HepG2 (cell line): ENCODE results near the gene SLC38A3. TPM values are rescaled to one million over a fixed set of nuclear protein-coding genes. Genes with fewer than 3 reads are reported as not detected.
A peak's percentile ranks its signal among the peaks of the same experiment; 100 is the strongest.

Source experiments
- ARHGAP35 ChIP-seq: sonication (generic); formaldehyde crosslinking; IDR thresholded peaks from 2 replicates; pipeline ENCODE4 v1.9.0; 2022; ENCODE audit warnings: mild to moderate bottlenecking, inconsistent platforms, moderate library complexity, missing genetic modification reagents, borderline replicate concordance
- ASH2L ChIP-seq: fragments of 300-600, 200-600 bp; sonication (generic); IDR thresholded peaks from 2 replicates; pipeline ENCODE4 v1.7.0; 2017; ENCODE audit warnings: low read depth, mild to moderate bottlenecking, moderate library complexity, mixed read lengths, low read length; ENCODE audit not compliant: insufficient read length
- GPN1 ChIP-seq: sonication (generic); formaldehyde crosslinking; IDR thresholded peaks from 2 replicates; pipeline ENCODE4 v1.5.1; 2020; ENCODE audit warnings: missing genetic modification reagents, borderline replicate concordance
- HDAC1 ChIP-seq: sonication (generic); formaldehyde crosslinking; IDR thresholded peaks from 2 replicates; pipeline ENCODE4 v1.5.1; 2020; ENCODE audit warnings: mild to moderate bottlenecking, missing genetic modification reagents
- HNRNPH1 ChIP-seq: fragments of 200-400 bp; formaldehyde crosslinking; optimal IDR thresholded peaks from 2 replicates; pipeline ENCODE3; 2017; ENCODE audit warnings: mild to moderate bottlenecking, low read depth, low read length
- NFATC3 ChIP-seq: sonication (generic); formaldehyde crosslinking; IDR thresholded peaks from 2 replicates; pipeline ENCODE4 v1.5.1; 2020; ENCODE audit warnings: mild to moderate bottlenecking, missing genetic modification reagents
- NFRKB ChIP-seq: fragments of 450-650 bp; IDR thresholded peaks from 2 replicates; pipeline ENCODE4 v1.6.1; 2017
- PAWR ChIP-seq: sonication (generic); formaldehyde crosslinking; IDR thresholded peaks from 2 replicates; pipeline ENCODE4 v1.4.0; 2020; ENCODE audit warnings: missing genetic modification reagents, mild to moderate bottlenecking, borderline replicate concordance
- POLR2AphosphoS2 ChIP-seq: IDR thresholded peaks from 2 replicates; pipeline ENCODE4 v1.6.1; 2011; ENCODE audit warnings: low read depth, low read length, improper control_type of control experiment
- SMAD9 ChIP-seq: sonication (generic); formaldehyde crosslinking; IDR thresholded peaks from 2 replicates; pipeline ENCODE4 v1.5.1; 2020; ENCODE audit warnings: mild to moderate bottlenecking, missing genetic modification reagents
- TEAD2 ChIP-seq: sonication (generic); formaldehyde crosslinking; IDR thresholded peaks from 2 replicates; pipeline ENCODE4 v1.9.0; 2021; ENCODE audit warnings: missing genetic modification reagents
- THAP8 ChIP-seq: sonication (generic); formaldehyde crosslinking; IDR thresholded peaks from 2 replicates; pipeline ENCODE4 v1.5.1; 2020; ENCODE audit warnings: missing genetic modification reagents, mild to moderate bottlenecking, borderline replicate concordance
- TRIM24 ChIP-seq: sonication (generic); formaldehyde crosslinking; IDR thresholded peaks from 2 replicates; pipeline ENCODE4 v1.8.0; 2022; ENCODE audit warnings: mild to moderate bottlenecking, missing genetic modification reagents
- XRCC5 ChIP-seq: fragments of 200-400 bp; formaldehyde crosslinking; optimal IDR thresholded peaks from 2 replicates; pipeline ENCODE3; 2017; ENCODE audit warnings: mild to moderate bottlenecking, low read length
- ZMYM2 ChIP-seq: sonication (generic); formaldehyde crosslinking; IDR thresholded peaks from 2 replicates; pipeline ENCODE4 v1.8.0; 2022; ENCODE audit warnings: mild to moderate bottlenecking, missing genetic modification reagents
- ZNF260 ChIP-seq: sonication (generic); formaldehyde crosslinking; IDR thresholded peaks from 2 replicates; pipeline ENCODE4 v1.4.0; 2020; ENCODE audit warnings: missing genetic modification reagents, low read depth, mild to moderate bottlenecking, borderline replicate concordance
- ZNF280B ChIP-seq: sonication (generic); formaldehyde crosslinking; IDR thresholded peaks from 2 replicates; pipeline ENCODE4 v1.5.0; 2020; ENCODE audit warnings: missing genetic modification reagents, mild to moderate bottlenecking, borderline replicate concordance
- ZNF451 ChIP-seq: sonication (generic); formaldehyde crosslinking; IDR thresholded peaks from 2 replicates; pipeline ENCODE4 v1.5.0; 2020; ENCODE audit warnings: mild to moderate bottlenecking, missing genetic modification reagents
- ZNF564 ChIP-seq: sonication (generic); formaldehyde crosslinking; IDR thresholded peaks from 2 replicates; pipeline ENCODE4 v1.8.1; 2023; ENCODE audit warnings: mild to moderate bottlenecking, missing genetic modification reagents
- ZNF75D ChIP-seq: sonication (generic); formaldehyde crosslinking; IDR thresholded peaks from 2 replicates; pipeline ENCODE4 v1.8.1; 2023; ENCODE audit warnings: missing genetic modification reagents, mild to moderate bottlenecking, borderline replicate concordance
- ZSCAN25 ChIP-seq: sonication (generic); formaldehyde crosslinking; IDR thresholded peaks from 2 replicates; pipeline ENCODE4 v1.8.0; 2022; ENCODE audit warnings: mild to moderate bottlenecking, missing genetic modification reagents
- polyA plus RNA-seq, 8 experiments: library from polyadenylated mRNA; depleted of rRNA in 3 of 8; stranded (reverse) in 7 of 8; unstranded in 1 of 8; fragments of >200 nt; fragmentation: Illumina TruSeq in 4 of 8; extraction: Trizol in 4 of 8; gene quantifications; 2 replicates each; pipeline versions ENCODE4 v1.2.1 to v1.2.3, GENCODE V29; 2011 to 2016; ENCODE audit warnings: low read depth in 4 of 8, missing spikeins in 1 of 8, mixed read lengths in 1 of 8; ENCODE audit not compliant: insufficient read depth in 1 of 8
- total RNA-seq, 5 experiments: library from RNA; depleted of rRNA; stranded (reverse); fragments of >200 nt; fragmentation: Illumina TruSeq; extraction: Trizol; gene quantifications; 2 replicates each; pipeline ENCODE4 v1.2.3, GENCODE V29; 2016; ENCODE audit warnings: low read depth in 1 of 5
- TF ChIP-seq, protein P1 (sequence below): sonication (generic); formaldehyde crosslinking; IDR thresholded peaks from 2 replicates; pipeline ENCODE4 v1.4.0; 2020; ENCODE audit warnings: missing genetic modification reagents
- TF ChIP-seq, protein P2 (sequence below): sonication (generic); formaldehyde crosslinking; IDR thresholded peaks from 2 replicates; pipeline ENCODE4 v1.8.0; 2022; ENCODE audit warnings: missing genetic modification reagents, mild to moderate bottlenecking, borderline replicate concordance

Gene SLC38A3
- total and polyA plus RNA-seq, 2 of the 13 experiments (the other 11 are each of a cell fraction or from before 2014, with no cell fraction given), result 29.8 to 164 TPM

GRCh38 chr3:50235716-50236483 lies 30.8 kb downstream of the SLC38A3 start, which contains the start of gene GNAI2 (continued):
- TF ChIP-seq, protein P1, sequence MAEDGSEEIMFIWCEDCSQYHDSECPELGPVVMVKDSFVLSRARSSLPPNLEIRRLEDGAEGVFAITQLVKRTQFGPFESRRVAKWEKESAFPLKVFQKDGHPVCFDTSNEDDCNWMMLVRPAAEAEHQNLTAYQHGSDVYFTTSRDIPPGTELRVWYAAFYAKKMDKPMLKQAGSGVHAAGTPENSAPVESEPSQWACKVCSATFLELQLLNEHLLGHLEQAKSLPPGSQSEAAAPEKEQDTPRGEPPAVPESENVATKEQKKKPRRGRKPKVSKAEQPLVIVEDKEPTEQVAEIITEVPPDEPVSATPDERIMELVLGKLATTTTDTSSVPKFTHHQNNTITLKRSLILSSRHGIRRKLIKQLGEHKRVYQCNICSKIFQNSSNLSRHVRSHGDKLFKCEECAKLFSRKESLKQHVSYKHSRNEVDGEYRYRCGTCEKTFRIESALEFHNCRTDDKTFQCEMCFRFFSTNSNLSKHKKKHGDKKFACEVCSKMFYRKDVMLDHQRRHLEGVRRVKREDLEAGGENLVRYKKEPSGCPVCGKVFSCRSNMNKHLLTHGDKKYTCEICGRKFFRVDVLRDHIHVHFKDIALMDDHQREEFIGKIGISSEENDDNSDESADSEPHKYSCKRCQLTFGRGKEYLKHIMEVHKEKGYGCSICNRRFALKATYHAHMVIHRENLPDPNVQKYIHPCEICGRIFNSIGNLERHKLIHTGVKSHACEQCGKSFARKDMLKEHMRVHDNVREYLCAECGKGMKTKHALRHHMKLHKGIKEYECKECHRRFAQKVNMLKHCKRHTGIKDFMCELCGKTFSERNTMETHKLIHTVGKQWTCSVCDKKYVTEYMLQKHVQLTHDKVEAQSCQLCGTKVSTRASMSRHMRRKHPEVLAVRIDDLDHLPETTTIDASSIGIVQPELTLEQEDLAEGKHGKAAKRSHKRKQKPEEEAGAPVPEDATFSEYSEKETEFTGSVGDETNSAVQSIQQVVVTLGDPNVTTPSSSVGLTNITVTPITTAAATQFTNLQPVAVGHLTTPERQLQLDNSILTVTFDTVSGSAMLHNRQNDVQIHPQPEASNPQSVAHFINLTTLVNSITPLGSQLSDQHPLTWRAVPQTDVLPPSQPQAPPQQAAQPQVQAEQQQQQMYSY (CRISPR knock-in tag), result 0 out of 2 replicates have a peak, but pooled peaks have one; percentile 49
- no peak for TF ChIP-seq ARHGAP35 (CRISPR knock-in tag)
- TF ChIP-seq ZMYM2 (CRISPR knock-in tag), result no peak
- no peak for TF ChIP-seq NFATC3 (CRISPR knock-in tag)
- peak; percentile 44; the same call in 1 of the 2 replicates for TF ChIP-seq ZNF564
- TF ChIP-seq ZSCAN25 (CRISPR knock-in tag), result peak; percentile 42; the same call in 1 of the 2 replicates
- TF ChIP-seq ASH2L, result peak; percentile 38
- TF ChIP-seq HNRNPH1, result no peak
- no peak for TF ChIP-seq ZNF75D (CRISPR knock-in tag)
- TF ChIP-seq PAWR, result no peak
- TF ChIP-seq XRCC5, result peak; percentile 53
- no peak for TF ChIP-seq THAP8 (CRISPR knock-in tag)
- no peak for TF ChIP-seq ZNF260 (CRISPR knock-in tag)
- no peak for TF ChIP-seq GPN1 (CRISPR knock-in tag)
- TF ChIP-seq NFRKB, result no peak
- no peak for TF ChIP-seq TEAD2 (CRISPR knock-in tag)
- TF ChIP-seq, protein P2, sequence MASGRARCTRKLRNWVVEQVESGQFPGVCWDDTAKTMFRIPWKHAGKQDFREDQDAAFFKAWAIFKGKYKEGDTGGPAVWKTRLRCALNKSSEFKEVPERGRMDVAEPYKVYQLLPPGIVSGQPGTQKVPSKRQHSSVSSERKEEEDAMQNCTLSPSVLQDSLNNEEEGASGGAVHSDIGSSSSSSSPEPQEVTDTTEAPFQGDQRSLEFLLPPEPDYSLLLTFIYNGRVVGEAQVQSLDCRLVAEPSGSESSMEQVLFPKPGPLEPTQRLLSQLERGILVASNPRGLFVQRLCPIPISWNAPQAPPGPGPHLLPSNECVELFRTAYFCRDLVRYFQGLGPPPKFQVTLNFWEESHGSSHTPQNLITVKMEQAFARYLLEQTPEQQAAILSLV (CRISPR knock-in tag), result 0 out of 2 replicates have a peak, but pooled peaks have one; percentile 15
- TF ChIP-seq ZNF280B, result no peak
- no peak for TF ChIP-seq POLR2AphosphoS2
- no peak for TF ChIP-seq SMAD9 (CRISPR knock-in tag)
- TF ChIP-seq TRIM24 (CRISPR knock-in tag), result no peak
- TF ChIP-seq HDAC1 (CRISPR knock-in tag), result peak; percentile 64
- TF ChIP-seq ZNF451 (CRISPR knock-in tag), result no peak
